ENCODE measurements around the gene KL. TPM values are rescaled to one million over a fixed set of nuclear protein-coding genes. Genes with fewer than 3 reads are reported as not detected.

The KL gene
- total and polyA plus RNA-seq, 2 donors (not counting 1 experiment from before 2014, with no cell fraction given) = 0.07 TPM; not detected in 1

GRCh38 chr13:32968793-32969192 lies 47.4 kb upstream of the KL start:
- ChIA-PET POLR2A (no interaction called here), CTCF (no interaction called here)
- Histone ChIP-seq H3K4me2 (replicated peaks; ENCODE audit: low read depth, low read length, poor library complexity, severe bottlenecking) (no peak overlapping the region), H3K27me3 (replicated peaks in 1 of 4; ENCODE audit: control extremely low read depth in 1 of 4, control insufficient read depth in 3 of 4, insufficient read depth in 4 of 4, low read length in 3 of 4) (peaks cover 0 to 6% (median 0%) of the 10 kb centered on the region in 4 experiments), H3K36me3 (replicated peaks in 1 of 2; ENCODE audit: control extremely low read depth in 1 of 2, control insufficient read depth in 1 of 2, extremely low read depth in 1 of 2, insufficient read depth in 2 of 2, low read length in 1 of 2) (no peaks in the 10 kb centered on the region), H3K9me3 (ENCODE audit: control extremely low read depth in 1 of 3, control insufficient read depth in 2 of 3, insufficient read depth in 1 of 3, low read length in 2 of 3) (no peaks in the 10 kb centered on the region), H3K9ac (ENCODE audit: low read length) (no peak overlapping the region), H4K20me1 (ENCODE audit: control insufficient read depth, insufficient read depth, low read length, poor library complexity, severe bottlenecking) (no peaks in the 10 kb centered on the region), H3K79me2 (ENCODE audit: control insufficient read depth, insufficient read depth, low read length) (no peaks in the 10 kb centered on the region), H3K4me3 (ENCODE audit: control extremely low read depth in 1 of 5, extremely low read depth in 1 of 5, insufficient read depth in 1 of 5, low read depth in 2 of 5, low read length in 4 of 5) (no peak overlapping the region), H3K4me1 (ENCODE audit: control insufficient read depth in 2 of 2, insufficient read depth in 2 of 2, low read length in 2 of 2) (no peaks in the 10 kb centered on the region), H2AFZ (ENCODE audit: insufficient read depth, low read depth, low read length, poor library complexity, severe bottlenecking) (no peak overlapping the region), H3K27ac (ENCODE audit: low read length in 2 of 2) (no peak overlapping the region)
- intact Hi-C loops (cut with micrococcal nuclease) = no loop called here
- Mint-ChIP-seq H3K27me3 (peaks cover 5% of the 10 kb centered on the region), H3K4me3 (no peak overlapping the region), H3K9me3 (ENCODE audit: insufficient read depth) (no peaks in the 10 kb centered on the region), H3K4me1 (no peaks in the 10 kb centered on the region), H3K27ac (no peak overlapping the region)
- ATAC-seq (ENCODE audit: low read depth) (no peak), DNase-seq (no peak)
- no peak for TF ChIP-seq CTCF (IDR thresholded peaks at IDR 0.05)
- TF ChIP-seq EZH2 (IDR thresholded peaks at IDR 0.05; ENCODE audit: borderline replicate concordance, insufficient read depth, low read depth, low read length, poor library complexity, severe bottlenecking) = no peak
- 86% methylated on average over 1 of the region's 3 CpGs for WGBS (ENCODE audit: insufficient coverage)

- H3K4me3 ChIP-seq (ENCODE audit: control extremely low read depth in 1 of 5, extremely low read depth in 1 of 5, insufficient read depth in 1 of 5, low read depth in 2 of 5, low read length in 4 of 5) = no peak overlapping the region
- ChIA-PET POLR2A (no interaction called here), CTCF (no interaction called here)
- no peaks in the 10 kb centered on the region for H3K79me2 ChIP-seq (ENCODE audit: control insufficient read depth, insufficient read depth, low read length)
- H3K9me3 Mint-ChIP-seq (ENCODE audit: insufficient read depth) = no peaks in the 10 kb centered on the region
- no peak for TF ChIP-seq CTCF (IDR thresholded peaks at IDR 0.05)
- TF ChIP-seq EZH2 (IDR thresholded peaks at IDR 0.05; ENCODE audit: borderline replicate concordance, insufficient read depth, low read depth, low read length, poor library complexity, severe bottlenecking) = no peak
- H3K9ac ChIP-seq (ENCODE audit: low read length) = no peak overlapping the region
- H3K27me3 ChIP-seq (replicated peaks in 1 of 4; ENCODE audit: control extremely low read depth in 1 of 4, control insufficient read depth in 3 of 4, insufficient read depth in 4 of 4, low read length in 3 of 4) = peaks cover 0 to 6% (median 0%) of the 10 kb centered on the region in 4 experiments
- DNase-seq (no peak), ATAC-seq (ENCODE audit: low read depth) (no peak)
- H3K4me1 ChIP-seq (ENCODE audit: control insufficient read depth in 2 of 2, insufficient read depth in 2 of 2, low read length in 2 of 2) = no peaks in the 10 kb centered on the region
- H3K27me3 Mint-ChIP-seq = peaks cover 5% of the 10 kb centered on the region
- 49% methylated on average over 3 of the region's 7 CpGs for WGBS (ENCODE audit: insufficient coverage)
- H2AFZ ChIP-seq (ENCODE audit: insufficient read depth, low read depth, low read length, poor library complexity, severe bottlenecking) = no peak overlapping the region
- no peak overlapping the region for H3K4me3 Mint-ChIP-seq
- no peaks in the 10 kb centered on the region for H3K36me3 ChIP-seq (replicated peaks in 1 of 2; ENCODE audit: control extremely low read depth in 1 of 2, control insufficient read depth in 1 of 2, extremely low read depth in 1 of 2, insufficient read depth in 2 of 2, low read length in 1 of 2)
- intact Hi-C loops (cut with micrococcal nuclease) = no loop called here
- no peak overlapping the region for H3K27ac Mint-ChIP-seq
- H3K4me1 Mint-ChIP-seq = no peaks in the 10 kb centered on the region
- no peaks in the 10 kb centered on the region for H3K9me3 ChIP-seq (ENCODE audit: control extremely low read depth in 1 of 3, control insufficient read depth in 2 of 3, insufficient read depth in 1 of 3, low read length in 2 of 3)
- H4K20me1 ChIP-seq (ENCODE audit: control insufficient read depth, insufficient read depth, low read length, poor library complexity, severe bottlenecking) = no peaks in the 10 kb centered on the region
- H3K4me2 ChIP-seq (replicated peaks; ENCODE audit: low read depth, low read length, poor library complexity, severe bottlenecking) = no peak overlapping the region
- no peak overlapping the region for H3K27ac ChIP-seq (ENCODE audit: low read length in 2 of 2)
These were observed 46.7 kb upstream of the KL start for GRCh38 chr13:32969516-32969941.
